HG03469 (cell line): ENCODE results near the gene TWSG1.
"Not testable (repeated sequence)": the region's sequence is repeated elsewhere in the genome, so short reads cannot be mapped to it uniquely, and the experiment has no call there.

ENCODE experiments used
- ATAC-seq: cut with Tn5 transposase; IDR thresholded peaks from one replicate; pipeline ENCODE4 v1.9.1; 2021; ENCODE audit warnings: mild to moderate bottlenecking, moderate library complexity, moderate number of reproducible peaks; ENCODE audit not compliant: unreplicated experiment

TWSG1 gene

GRCh38 chr18:9386879-9387278 lies 52.3 kb downstream of the TWSG1 start:
- no peak for ATAC-seq

- ATAC-seq, result no peak
These were observed 53.3 kb downstream of the TWSG1 start for GRCh38 chr18:9387891-9388290.

- ATAC-seq, result no peak
These were observed 55.1 kb downstream of the TWSG1 start for GRCh38 chr18:9389706-9390105.

DNA sequence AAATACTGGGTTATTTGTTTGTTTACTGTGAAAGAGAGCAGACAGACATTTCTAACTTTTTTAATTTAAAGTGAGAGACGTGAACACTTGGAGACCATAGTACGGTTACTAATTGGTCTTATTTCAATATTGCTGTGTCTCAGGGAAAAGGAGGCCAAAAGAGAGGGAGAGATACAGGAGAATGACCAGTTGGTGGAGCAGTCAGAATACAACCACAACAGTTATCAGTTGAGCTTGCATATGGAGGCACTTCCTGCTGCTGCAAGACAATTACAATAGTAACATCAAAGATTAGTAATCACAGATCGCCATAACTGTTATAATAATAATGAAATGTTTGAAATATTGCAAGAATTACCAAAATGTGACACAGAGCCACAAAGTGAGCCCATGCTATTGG lies 58.2 kb downstream of the TWSG1 start:
- no peak for ATAC-seq

GRCh38 chr18:9394046-9394445 lies 59.5 kb downstream of the TWSG1 start:
- ATAC-seq, result no peak

DNA sequence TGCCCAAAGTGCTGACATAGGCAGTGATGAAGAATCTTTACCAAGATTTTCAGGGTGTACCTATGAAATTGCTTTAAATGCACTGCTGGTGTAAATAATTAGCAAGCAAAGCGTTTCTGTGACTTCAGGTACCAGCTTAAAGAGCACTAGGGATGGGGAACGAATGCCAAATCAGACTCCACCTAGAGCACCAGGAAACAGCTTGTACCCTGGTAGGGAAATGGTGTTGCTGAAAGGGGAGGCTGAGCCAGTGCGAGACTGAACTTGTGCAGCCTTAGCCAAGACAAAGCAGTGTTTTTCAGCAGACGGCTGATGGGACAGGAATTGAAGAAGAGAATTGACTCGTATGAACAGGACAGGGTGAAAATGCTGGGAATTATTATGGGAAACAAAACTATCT lies 65.6 kb downstream of the TWSG1 start:
- ATAC-seq, result no peak

DNA sequence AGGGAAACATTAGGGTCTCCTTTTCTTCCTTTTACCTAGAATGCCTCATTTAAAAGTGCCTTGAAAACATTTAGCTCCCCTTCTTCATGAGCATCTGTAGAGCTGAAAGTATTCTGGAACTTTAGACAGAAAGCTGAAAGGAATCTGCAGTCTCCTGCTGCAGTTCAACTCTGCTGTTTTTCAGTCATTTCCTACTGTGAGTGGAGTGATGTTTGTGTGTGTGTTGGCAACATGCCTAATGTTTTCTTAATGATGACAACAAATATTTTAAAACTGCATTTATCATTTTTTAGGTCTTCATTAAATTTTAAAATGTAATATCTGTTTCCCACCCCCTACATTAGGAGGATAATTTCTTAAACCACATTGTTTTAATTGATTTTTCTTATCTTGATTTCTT lies 66.6 kb downstream of the TWSG1 start:
- no peak for ATAC-seq

- ATAC-seq, result not testable (repeated sequence)
These were observed 67.9 kb downstream of the TWSG1 start for GRCh38 chr18:9402358-9403007.

GRCh38 chr18:9403795-9404564 lies 69.4 kb downstream of the TWSG1 start:
- ATAC-seq, result no peak

DNA sequence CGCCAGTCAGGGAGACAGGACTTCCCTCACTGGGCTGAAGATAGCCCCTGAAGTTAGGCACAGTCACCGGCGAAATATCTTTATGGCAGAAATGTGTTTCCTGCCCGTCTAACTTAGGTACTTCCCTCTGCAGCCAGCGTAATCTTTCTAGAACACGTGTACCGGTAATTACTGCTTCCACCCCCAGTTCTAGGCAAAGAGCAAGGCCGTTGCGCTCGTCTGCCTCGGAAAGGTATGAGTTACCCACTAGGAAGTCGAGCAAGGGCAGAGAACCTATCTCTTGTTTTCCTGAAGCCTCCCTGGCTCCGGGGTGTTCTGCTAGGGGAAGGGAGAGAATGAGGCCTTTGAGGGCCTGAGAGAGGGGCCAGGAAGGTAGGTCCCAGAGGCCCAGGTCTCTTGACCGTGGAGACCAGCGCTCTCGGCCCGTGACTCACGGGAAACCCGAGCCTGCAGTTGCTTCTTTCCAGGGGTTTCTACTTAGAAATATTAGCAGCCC lies 70.0 kb downstream of the TWSG1 start:
- ATAC-seq, result no peak

- no peak for ATAC-seq
These were observed 70.6 kb downstream of the TWSG1 start for GRCh38 chr18:9405130-9405529.

- no peak for ATAC-seq
These were observed 71.4 kb downstream of the TWSG1 start for GRCh38 chr18:9405977-9406376.

GRCh38 chr18:9410515-9410914 lies 75.9 kb downstream of the TWSG1 start:
- no peak for ATAC-seq

GRCh38 chr18:9413576-9413975 lies 79.0 kb downstream of the TWSG1 start:
- no peak for ATAC-seq

DNA sequence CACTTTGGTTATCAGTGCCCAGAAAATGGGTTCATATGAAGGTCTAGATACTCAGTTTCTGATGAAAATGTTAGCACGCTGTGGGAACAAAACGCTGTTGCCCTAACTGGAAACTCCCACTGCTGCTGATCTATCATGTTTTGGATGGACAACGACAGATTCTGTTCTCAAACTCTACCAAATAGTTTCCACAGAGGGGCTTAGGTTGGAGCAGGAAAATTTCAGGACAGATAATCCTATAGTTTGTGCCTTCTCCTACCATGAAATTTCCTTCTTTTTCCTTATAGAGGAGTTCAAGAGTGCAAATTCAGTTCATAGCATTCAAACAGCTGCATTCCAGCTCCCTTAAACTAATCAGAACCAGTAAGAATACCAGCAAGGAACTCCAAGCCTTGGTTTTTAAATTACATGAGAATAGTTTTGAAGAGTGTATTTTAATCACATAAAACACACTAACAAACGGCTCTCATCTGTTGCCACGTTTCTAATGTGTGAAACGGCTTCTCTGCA lies 82.0 kb downstream of the TWSG1 start:
- ATAC-seq, result no peak

GRCh38 chr18:9417073-9417851 lies 82.7 kb downstream of the TWSG1 start:
- ATAC-seq, result no peak

DNA sequence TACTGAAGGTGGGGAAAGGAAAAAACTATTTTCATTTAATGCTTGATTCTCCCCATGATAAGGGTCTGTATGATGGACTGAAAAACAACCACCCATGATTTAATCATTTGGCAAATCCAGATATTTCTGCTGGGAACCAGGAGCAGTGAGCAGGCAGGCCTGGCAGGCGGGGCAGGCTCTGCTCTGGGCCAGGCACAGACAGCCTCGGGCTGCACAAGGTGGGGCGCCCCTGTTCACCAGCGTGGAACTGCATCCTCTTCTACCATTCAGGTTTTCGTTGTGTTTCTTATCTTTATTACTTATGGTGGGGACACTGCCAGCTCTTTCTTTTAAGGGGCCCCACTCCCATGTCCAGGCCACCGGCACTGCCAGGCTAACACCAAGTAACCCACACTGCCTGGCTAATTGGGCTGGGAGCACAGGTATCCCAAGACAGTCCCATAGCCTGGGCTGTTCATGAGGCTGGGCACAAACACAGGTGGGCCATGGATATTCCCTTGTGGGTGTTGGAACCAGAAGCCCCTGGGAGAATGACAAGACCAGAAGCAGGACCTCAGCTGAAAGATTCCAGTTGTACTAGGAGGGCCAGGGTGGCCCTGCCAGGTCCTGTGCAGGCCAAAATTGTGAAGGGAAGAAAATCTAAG lies 83.6 kb downstream of the TWSG1 start:
- ATAC-seq, result no peak

DNA sequence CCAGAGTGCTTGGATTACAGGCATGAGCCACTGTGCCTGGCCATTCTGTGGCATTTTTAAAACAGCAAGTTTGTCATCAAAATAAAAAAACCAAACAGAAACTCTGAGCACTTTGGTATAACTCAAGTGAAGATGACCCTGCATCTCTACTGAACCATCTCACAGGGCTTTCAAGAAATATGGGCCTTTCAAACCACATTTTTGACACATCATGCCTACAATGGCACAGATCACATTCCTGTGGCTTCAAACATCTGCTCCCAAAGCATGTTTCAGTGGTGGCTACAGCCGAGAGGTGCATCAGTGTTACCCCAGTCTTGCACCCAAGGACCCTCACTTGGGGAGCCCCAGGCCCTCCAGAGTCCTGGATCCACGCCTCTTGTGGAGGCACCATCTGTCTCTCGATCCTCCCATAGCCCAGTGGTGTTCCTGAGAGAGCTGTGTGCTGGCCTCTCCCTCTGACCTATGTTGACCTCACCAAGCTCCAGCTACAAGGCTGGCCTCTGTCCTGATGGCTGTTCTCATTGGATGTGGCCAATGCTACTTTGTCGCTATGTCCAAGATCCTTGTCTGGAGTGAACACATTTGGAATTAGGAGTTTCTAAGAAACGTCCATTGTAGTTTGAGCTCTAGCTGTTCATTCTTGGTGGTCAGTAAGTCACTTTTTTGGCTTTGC lies 85.5 kb downstream of the TWSG1 start:
- no peak for ATAC-seq

DNA sequence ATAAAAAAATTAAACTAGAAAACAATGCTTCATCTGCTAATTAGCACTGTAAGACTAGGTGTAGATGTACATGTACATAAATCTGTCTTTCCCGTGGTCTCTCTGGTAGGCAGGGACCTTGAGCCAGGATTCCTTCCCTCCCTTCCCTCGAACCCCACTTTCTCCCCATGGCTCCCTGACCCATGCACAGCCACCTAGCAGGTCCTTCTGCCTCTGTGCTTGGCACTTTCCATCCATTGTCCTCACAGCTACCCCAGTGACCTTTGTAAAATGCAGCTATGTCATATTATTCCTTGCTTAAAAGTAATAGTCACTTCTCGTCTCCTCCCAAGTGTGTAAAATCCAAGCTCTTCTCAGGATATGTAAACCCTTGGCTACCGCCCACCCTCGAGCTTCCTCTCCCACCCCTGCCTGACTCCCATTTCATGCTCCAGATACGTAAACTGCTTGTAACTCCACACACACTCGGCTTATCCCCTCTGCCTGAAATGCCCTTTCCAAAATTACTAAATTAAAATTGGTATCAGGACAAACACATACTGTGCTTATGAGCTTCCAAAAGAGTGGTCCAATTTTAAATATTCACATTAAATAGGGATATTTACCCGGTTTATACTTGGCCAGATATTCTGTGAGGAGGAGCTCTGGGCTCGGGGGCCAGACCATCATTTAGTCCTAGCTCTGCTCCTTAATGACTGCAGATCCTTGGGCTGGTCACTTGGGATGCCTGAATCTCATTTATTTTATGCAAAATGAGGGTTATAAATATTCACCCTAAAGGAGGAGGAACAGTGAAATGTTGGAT lies 86.7 kb downstream of the TWSG1 start:
- ATAC-seq, result no peak
